SK-N-SH treated with all-trans-retinoic acid at 6 μM for 48 hours (cell line): Measurements from ENCODE around the gene PRIMA1.

ENCODE experiments used
- ARNTL ChIP-seq: fragments of 450-650 bp; formaldehyde crosslinking; IDR thresholded peaks from 2 replicates; pipeline ENCODE4 v1.5.0; 2020; ENCODE audit warnings: low read depth, mild to moderate bottlenecking, moderate library complexity, borderline replicate concordance
- BACH2 ChIP-seq: fragments of 250-450 bp; sonication (Bioruptor Pico); IDR thresholded peaks from 2 replicates; pipeline ENCODE4 v1.9.0; 2021; ENCODE audit warnings: mild to moderate bottlenecking, borderline replicate concordance
- ISL1 ChIP-seq: fragments of 250-450 bp; sonication (Bioruptor Pico); IDR thresholded peaks from 2 replicates; pipeline ENCODE4 v2.1.2; 2022; ENCODE audit warnings: mild to moderate bottlenecking, moderate library complexity
- RARB ChIP-seq: fragments of 250-450 bp; sonication (Bioruptor Pico); IDR thresholded peaks from 2 replicates; pipeline ENCODE4 v1.8.0; 2021; ENCODE audit warnings: mild to moderate bottlenecking, moderate library complexity
- SNAI2 ChIP-seq: fragments of 250-450 bp; sonication (Bioruptor Pico); IDR thresholded peaks from 2 replicates; pipeline ENCODE4 v1.5.0; 2020; ENCODE audit warnings: mild to moderate bottlenecking, moderate library complexity
- TCF4 ChIP-seq: fragments of 250-450 bp; sonication (Bioruptor Pico); IDR thresholded peaks from 2 replicates; pipeline ENCODE4 v1.8.0; 2021; ENCODE audit warnings: mild to moderate bottlenecking, moderate library complexity, borderline replicate concordance
- ZC3H10 ChIP-seq: fragments of 250-450 bp; sonication (Bioruptor Pico); IDR thresholded peaks from 2 replicates; pipeline ENCODE4 v1.5.1; 2021; ENCODE audit warnings: mild to moderate bottlenecking, moderate library complexity
- ZNF8 ChIP-seq: fragments of 450-650 bp; formaldehyde crosslinking; IDR thresholded peaks from 2 replicates; pipeline ENCODE4 v1.5.0; 2020; ENCODE audit warnings: mild to moderate bottlenecking, moderate library complexity
- TF ChIP-seq, protein P1 (sequence below): fragments of 250-450 bp; sonication (Bioruptor Pico); IDR thresholded peaks from 2 replicates; pipeline ENCODE4 v1.8.0; 2020; ENCODE audit warnings: mild to moderate bottlenecking, moderate library complexity, borderline replicate concordance
- TF ChIP-seq, protein P2 (sequence below): fragments of 250-450 bp; sonication (Bioruptor Pico); IDR thresholded peaks from 2 replicates; pipeline ENCODE4 v1.8.0; 2021; ENCODE audit warnings: low read depth, mild to moderate bottlenecking, moderate library complexity, borderline replicate concordance

DNA sequence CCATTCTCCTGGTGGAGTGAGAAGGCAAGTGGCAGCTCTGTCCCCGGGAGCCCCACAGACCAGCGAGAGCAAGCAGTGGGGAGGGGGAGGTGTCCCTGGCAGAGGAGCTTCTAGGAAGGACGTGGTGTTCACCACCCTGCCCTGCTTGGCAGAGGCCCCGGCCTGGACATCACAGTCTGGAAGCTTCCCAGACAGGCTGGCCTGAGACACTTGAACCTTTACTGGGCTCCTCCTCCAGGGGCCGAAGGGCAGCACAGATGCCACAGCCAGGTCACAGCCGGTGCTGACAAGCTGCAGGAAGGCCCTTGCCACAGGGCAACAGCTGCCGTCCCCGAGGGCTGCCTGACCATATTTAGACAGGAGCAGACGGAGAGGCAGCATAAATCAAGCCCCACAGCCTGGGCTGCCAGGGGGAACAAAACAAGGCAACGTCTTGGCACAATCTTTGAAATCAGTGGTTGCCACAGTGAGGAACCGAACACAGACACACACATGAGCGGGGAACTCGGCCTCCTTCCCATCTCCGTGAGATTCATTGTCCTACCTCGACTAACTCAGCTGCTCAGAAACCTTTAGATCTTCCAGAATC is 28.5 kb downstream of the PRIMA1 start:
- TF ChIP-seq BACH2 (CRISPR knock-in tag) (no peak), ARNTL (CRISPR knock-in tag) (no peak), ZNF8 (CRISPR knock-in tag) (no peak), ZC3H10 (no peak), SNAI2 (CRISPR knock-in tag) (no peak), RARB (CRISPR knock-in tag) (no peak), ISL1 (no peak), TCF4 (CRISPR knock-in tag) (no peak)
- TF ChIP-seq, protein P1, sequence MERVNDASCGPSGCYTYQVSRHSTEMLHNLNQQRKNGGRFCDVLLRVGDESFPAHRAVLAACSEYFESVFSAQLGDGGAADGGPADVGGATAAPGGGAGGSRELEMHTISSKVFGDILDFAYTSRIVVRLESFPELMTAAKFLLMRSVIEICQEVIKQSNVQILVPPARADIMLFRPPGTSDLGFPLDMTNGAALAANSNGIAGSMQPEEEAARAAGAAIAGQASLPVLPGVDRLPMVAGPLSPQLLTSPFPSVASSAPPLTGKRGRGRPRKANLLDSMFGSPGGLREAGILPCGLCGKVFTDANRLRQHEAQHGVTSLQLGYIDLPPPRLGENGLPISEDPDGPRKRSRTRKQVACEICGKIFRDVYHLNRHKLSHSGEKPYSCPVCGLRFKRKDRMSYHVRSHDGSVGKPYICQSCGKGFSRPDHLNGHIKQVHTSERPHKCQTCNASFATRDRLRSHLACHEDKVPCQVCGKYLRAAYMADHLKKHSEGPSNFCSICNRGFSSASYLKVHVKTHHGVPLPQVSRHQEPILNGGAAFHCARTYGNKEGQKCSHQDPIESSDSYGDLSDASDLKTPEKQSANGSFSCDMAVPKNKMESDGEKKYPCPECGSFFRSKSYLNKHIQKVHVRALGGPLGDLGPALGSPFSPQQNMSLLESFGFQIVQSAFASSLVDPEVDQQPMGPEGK (CRISPR knock-in tag) = no peak
- TF ChIP-seq, protein P2, sequence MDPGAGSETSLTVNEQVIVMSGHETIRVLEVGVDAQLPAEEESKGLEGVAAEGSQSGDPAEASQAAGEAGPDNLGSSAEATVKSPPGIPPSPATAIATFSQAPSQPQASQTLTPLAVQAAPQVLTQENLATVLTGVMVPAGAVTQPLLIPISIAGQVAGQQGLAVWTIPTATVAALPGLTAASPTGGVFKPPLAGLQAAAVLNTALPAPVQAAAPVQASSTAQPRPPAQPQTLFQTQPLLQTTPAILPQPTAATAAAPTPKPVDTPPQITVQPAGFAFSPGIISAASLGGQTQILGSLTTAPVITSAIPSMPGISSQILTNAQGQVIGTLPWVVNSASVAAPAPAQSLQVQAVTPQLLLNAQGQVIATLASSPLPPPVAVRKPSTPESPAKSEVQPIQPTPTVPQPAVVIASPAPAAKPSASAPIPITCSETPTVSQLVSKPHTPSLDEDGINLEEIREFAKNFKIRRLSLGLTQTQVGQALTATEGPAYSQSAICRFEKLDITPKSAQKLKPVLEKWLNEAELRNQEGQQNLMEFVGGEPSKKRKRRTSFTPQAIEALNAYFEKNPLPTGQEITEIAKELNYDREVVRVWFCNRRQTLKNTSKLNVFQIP (CRISPR knock-in tag) = no peak
